Endometrial microvascular endothelial cells (primary cell): ENCODE results near the gene DIP2A. TPM values are rescaled to one million over a fixed set of nuclear protein-coding genes. Genes with fewer than 3 reads are reported as not detected.
"Not testable (repeated sequence)": the region's sequence is repeated elsewhere in the genome, so short reads cannot be mapped to it uniquely, and the experiment has no call there.

Source experiments
- in situ Hi-C: cut with HindIII; loops from 2 replicates; pipeline ENCODE4 v1.10.0; 2017; ENCODE audit warnings: low sequenced_read_pairs, low pct_unique_long_range_greater_than_20kb; ENCODE audit errors: inconsistent ontology term
- total RNA-seq: library from RNA; depleted of rRNA; stranded (reverse); fragments of >200 nt; gene quantifications from one replicate; pipeline ENCODE4 v1.2.3, GENCODE V29; 2015; ENCODE audit errors: inconsistent ontology term

DIP2A gene
- total RNA-seq, 1 donor from 2014 or later, result 28.9 TPM

GRCh38 chr21:46500224-46500861 lies 41.7 kb downstream of the DIP2A start:
- in situ Hi-C loops, result no loop called here

GRCh38 chr21:46503922-46504550 lies 45.3 kb downstream of the DIP2A start:
- in situ Hi-C loops, result no loop called here

- in situ Hi-C loops, result no loop called here
Measured at GRCh38 chr21:46504666-46505065, 46.0 kb downstream of the DIP2A start.

GRCh38 chr21:46507562-46507961 lies 48.9 kb downstream of the DIP2A start:
- in situ Hi-C loops, result no loop called here

GRCh38 chr21:46509741-46510502 lies 51.2 kb downstream of the DIP2A start:
- in situ Hi-C loops, result no loop called here

- in situ Hi-C loops, result no loop called here
Measured at GRCh38 chr21:46515109-46515508, 56.4 kb downstream of the DIP2A start.

GRCh38 chr21:46516068-46516467 lies 57.4 kb downstream of the DIP2A start:
- in situ Hi-C loops, result no loop called here

- in situ Hi-C loops, result no loop called here
Measured at GRCh38 chr21:46517361-46517760, 58.7 kb downstream of the DIP2A start.

- in situ Hi-C loops, result no loop called here
Measured at GRCh38 chr21:46518983-46519583, 60.4 kb downstream of the DIP2A start.

GRCh38 chr21:46527393-46527792 lies 68.7 kb downstream of the DIP2A start:
- in situ Hi-C loops, result not testable (repeated sequence)

GRCh38 chr21:46527801-46528200 lies 69.1 kb downstream of the DIP2A start:
- in situ Hi-C loops, result no loop called here

GRCh38 chr21:46532080-46532479 lies 73.4 kb downstream of the DIP2A start:
- in situ Hi-C loops, result no loop called here

- in situ Hi-C loops, result no loop called here
Measured at GRCh38 chr21:46537026-46537425, 78.3 kb downstream of the DIP2A start.

- in situ Hi-C loops, result no loop called here
Measured at GRCh38 chr21:46538262-46538661, 79.6 kb downstream of the DIP2A start.

- in situ Hi-C loops, result no loop called here
Measured at GRCh38 chr21:46538851-46539666, 80.4 kb downstream of the DIP2A start.

- in situ Hi-C loops, result no loop called here
Measured at GRCh38 chr21:46540087-46540710, 81.5 kb downstream of the DIP2A start.

- in situ Hi-C loops, result no loop called here
Measured at GRCh38 chr21:46542588-46543124, 84.0 kb downstream of the DIP2A start.

GRCh38 chr21:46543306-46543705 lies 84.6 kb downstream of the DIP2A start:
- in situ Hi-C loops, result no loop called here
